ENCODE results near the gene ANKS1B.
"Not testable (repeated sequence)": the region's sequence is repeated elsewhere in the genome, so short reads cannot be mapped to it uniquely, and the experiment has no call there.

The ANKS1B gene

GRCh38 chr12:98783420-98783819 lies 1201.3 kb downstream of the ANKS1B start:
- no peaks in the 10 kb centered on the region for H3K9me3 Mint-ChIP-seq (ENCODE audit: low read depth)
- H3K27ac Mint-ChIP-seq: no peak overlapping the region
- H3K36me3 Mint-ChIP-seq: no peaks in the 10 kb centered on the region
- H3K4me3 Mint-ChIP-seq: no peak overlapping the region
- H3K27me3 Mint-ChIP-seq: peaks cover 12% of the 10 kb centered on the region
- no peaks in the 10 kb centered on the region for H3K4me1 Mint-ChIP-seq (ENCODE audit: low read depth)

- H3K27me3 Mint-ChIP-seq: peaks cover 10% of the 10 kb centered on the region
- H3K27ac Mint-ChIP-seq: no peak overlapping the region
- H3K9me3 Mint-ChIP-seq (ENCODE audit: low read depth): no peaks in the 10 kb centered on the region
- H3K36me3 Mint-ChIP-seq: no peaks in the 10 kb centered on the region
- H3K4me1 Mint-ChIP-seq (ENCODE audit: low read depth): no peaks in the 10 kb centered on the region
- H3K4me3 Mint-ChIP-seq: no peak overlapping the region
These were observed 1204.5 kb downstream of the ANKS1B start for GRCh38 chr12:98780261-98780660.

GRCh38 chr12:98772818-98773217 lies 1211.9 kb downstream of the ANKS1B start:
- no peaks in the 10 kb centered on the region for H3K27me3 Mint-ChIP-seq
- no peaks in the 10 kb centered on the region for H3K4me1 Mint-ChIP-seq (ENCODE audit: low read depth)
- H3K9me3 Mint-ChIP-seq (ENCODE audit: low read depth): no peaks in the 10 kb centered on the region
- no peak overlapping the region for H3K4me3 Mint-ChIP-seq
- H3K36me3 Mint-ChIP-seq: peaks cover 3% of the 10 kb centered on the region
- no peak overlapping the region for H3K27ac Mint-ChIP-seq

- peaks cover 3% of the 10 kb centered on the region for H3K36me3 Mint-ChIP-seq
- no peaks in the 10 kb centered on the region for H3K9me3 Mint-ChIP-seq (ENCODE audit: low read depth)
- no peaks in the 10 kb centered on the region for H3K4me1 Mint-ChIP-seq (ENCODE audit: low read depth)
- H3K27ac Mint-ChIP-seq: no peak overlapping the region
- no peaks in the 10 kb centered on the region for H3K27me3 Mint-ChIP-seq
- no peak overlapping the region for H3K4me3 Mint-ChIP-seq
These were observed 1212.7 kb downstream of the ANKS1B start for GRCh38 chr12:98771811-98772752.

- peaks cover 3% of the 10 kb centered on the region for H3K36me3 Mint-ChIP-seq
- H3K27me3 Mint-ChIP-seq: no peaks in the 10 kb centered on the region
- no peaks in the 10 kb centered on the region for H3K9me3 Mint-ChIP-seq (ENCODE audit: low read depth)
- no peak overlapping the region for H3K4me3 Mint-ChIP-seq
- no peaks in the 10 kb centered on the region for H3K4me1 Mint-ChIP-seq (ENCODE audit: low read depth)
- no peak overlapping the region for H3K27ac Mint-ChIP-seq
These were observed 1214.5 kb downstream of the ANKS1B start for GRCh38 chr12:98770230-98770629.

- Mint-ChIP-seq H3K4me3 (no peak overlapping the region), H3K9me3 (ENCODE audit: low read depth) (no peaks in the 10 kb centered on the region)
These were observed 1215.7 kb downstream of the ANKS1B start for GRCh38 chr12:98769068-98769467.

GRCh38 chr12:98767248-98767647 lies 1217.5 kb downstream of the ANKS1B start:
- H3K36me3 Mint-ChIP-seq: peaks cover 3% of the 10 kb centered on the region
- H3K4me3 Mint-ChIP-seq: no peak overlapping the region
- H3K27me3 Mint-ChIP-seq: no peaks in the 10 kb centered on the region
- H3K27ac Mint-ChIP-seq: no peak overlapping the region
- H3K9me3 Mint-ChIP-seq (ENCODE audit: low read depth): no peaks in the 10 kb centered on the region
- H3K4me1 Mint-ChIP-seq (ENCODE audit: low read depth): no peaks in the 10 kb centered on the region

More at GRCh38 chr12:98769068-98769467, 1215.7 kb downstream of the ANKS1B start:
- no peaks in the 10 kb centered on the region for H3K4me1 Mint-ChIP-seq (ENCODE audit: low read depth)
- H3K27ac Mint-ChIP-seq: no peak overlapping the region
- H3K27me3 Mint-ChIP-seq: no peaks in the 10 kb centered on the region
- H3K36me3 Mint-ChIP-seq: peaks cover 3% of the 10 kb centered on the region

- no peaks in the 10 kb centered on the region for H3K9me3 Mint-ChIP-seq (ENCODE audit: low read depth)
- no peaks in the 10 kb centered on the region for H3K4me1 Mint-ChIP-seq (ENCODE audit: low read depth)
- no peak overlapping the region for H3K27ac Mint-ChIP-seq
- no peaks in the 10 kb centered on the region for H3K27me3 Mint-ChIP-seq
- no peak overlapping the region for H3K4me3 Mint-ChIP-seq
- H3K36me3 Mint-ChIP-seq: no peaks in the 10 kb centered on the region
These were observed 1221.1 kb downstream of the ANKS1B start for GRCh38 chr12:98763656-98764055.

GRCh38 chr12:98758331-98758730 lies 1226.4 kb downstream of the ANKS1B start:
- peaks cover 4% of the 10 kb centered on the region for H3K27me3 Mint-ChIP-seq
- no peak overlapping the region for H3K27ac Mint-ChIP-seq
- H3K4me3 Mint-ChIP-seq: no peak overlapping the region
- no peaks in the 10 kb centered on the region for H3K9me3 Mint-ChIP-seq (ENCODE audit: low read depth)
- no peaks in the 10 kb centered on the region for H3K36me3 Mint-ChIP-seq
- H3K4me1 Mint-ChIP-seq (ENCODE audit: low read depth): no peaks in the 10 kb centered on the region

- Mint-ChIP-seq H3K9me3 (ENCODE audit: low read depth) (no peaks in the 10 kb centered on the region), H3K27ac (no peak overlapping the region), H3K4me3 (no peak overlapping the region), H3K36me3 (no peaks in the 10 kb centered on the region), H3K27me3 (peaks cover 4% of the 10 kb centered on the region), H3K4me1 (ENCODE audit: low read depth) (no peaks in the 10 kb centered on the region)
These were observed 1227.3 kb downstream of the ANKS1B start for GRCh38 chr12:98757455-98757854.

GRCh38 chr12:98755855-98756254 lies 1228.9 kb downstream of the ANKS1B start:
- not testable (repeated sequence) for H3K27me3 Mint-ChIP-seq, H3K4me3 Mint-ChIP-seq, H3K36me3 Mint-ChIP-seq

GRCh38 chr12:98754095-98754494 lies 1230.6 kb downstream of the ANKS1B start:
- H3K27me3 Mint-ChIP-seq: peaks cover 4% of the 10 kb centered on the region
- H3K4me1 Mint-ChIP-seq (ENCODE audit: low read depth): no peaks in the 10 kb centered on the region
- H3K9me3 Mint-ChIP-seq (ENCODE audit: low read depth): no peaks in the 10 kb centered on the region
- H3K36me3 Mint-ChIP-seq: no peaks in the 10 kb centered on the region
- no peak overlapping the region for H3K27ac Mint-ChIP-seq
- H3K4me3 Mint-ChIP-seq: no peak overlapping the region

More at GRCh38 chr12:98755855-98756254, 1228.9 kb downstream of the ANKS1B start:
- H3K27ac Mint-ChIP-seq; H3K4me1 Mint-ChIP-seq (ENCODE audit: low read depth); H3K9me3 Mint-ChIP-seq (ENCODE audit: low read depth): not testable (repeated sequence)

GRCh38 chr12:98752726-98753125 lies 1232.0 kb downstream of the ANKS1B start:
- no peaks in the 10 kb centered on the region for H3K36me3 Mint-ChIP-seq
- H3K4me1 Mint-ChIP-seq (ENCODE audit: low read depth): no peaks in the 10 kb centered on the region
- H3K9me3 Mint-ChIP-seq (ENCODE audit: low read depth): no peaks in the 10 kb centered on the region
- H3K27ac Mint-ChIP-seq: no peak overlapping the region
- no peak overlapping the region for H3K4me3 Mint-ChIP-seq
- peaks cover 5% of the 10 kb centered on the region for H3K27me3 Mint-ChIP-seq

- no peaks in the 10 kb centered on the region for H3K9me3 Mint-ChIP-seq (ENCODE audit: low read depth)
- H3K27me3 Mint-ChIP-seq: peaks cover 15% of the 10 kb centered on the region
- H3K4me3 Mint-ChIP-seq: no peak overlapping the region
- H3K27ac Mint-ChIP-seq: no peak overlapping the region
- H3K36me3 Mint-ChIP-seq: no peaks in the 10 kb centered on the region
- peaks cover under 1% of the 10 kb centered on the region for H3K4me1 Mint-ChIP-seq (ENCODE audit: low read depth)
These were observed 1233.1 kb downstream of the ANKS1B start for GRCh38 chr12:98751580-98752115.

- no peak overlapping the region for H3K4me3 Mint-ChIP-seq
- peaks cover 20% of the 10 kb centered on the region for H3K27me3 Mint-ChIP-seq
- no peak overlapping the region for H3K27ac Mint-ChIP-seq
These were observed 1234.2 kb downstream of the ANKS1B start for GRCh38 chr12:98750511-98750910.

More at GRCh38 chr12:98750511-98750910, 1234.2 kb downstream of the ANKS1B start:
- Mint-ChIP-seq H3K9me3 (ENCODE audit: low read depth) (no peaks in the 10 kb centered on the region), H3K36me3 (no peaks in the 10 kb centered on the region), H3K4me1 (ENCODE audit: low read depth) (peaks cover 6% of the 10 kb centered on the region)

Measured in activated naive CD8-positive, alpha-beta T cell (primary cell).